Activated CD8-positive, alpha-beta memory T cell treated with anti-CD3 and anti-CD28 coated beads, Interleukin-2, amount 50 U/mL, for 48 hours (primary cell): ENCODE results near the gene PFN3.
A peak's percentile ranks its signal among the peaks of the same experiment; 100 is the strongest.
"Not testable (repeated sequence)": the region's sequence is repeated elsewhere in the genome, so short reads cannot be mapped to it uniquely, and the experiment has no call there.

ENCODE experiments used
- DNase-seq: peaks from one replicate; pipeline ENCODE4 v3.0.0-alpha.2; 2020

The PFN3 gene

GRCh38 chr5:177423671-177424070 is 23.2 kb upstream of the PFN3 start:
- DNase-seq, result no peak

- no peak for DNase-seq
Observed at GRCh38 chr5:177421062-177421798, 20.8 kb upstream of the PFN3 start.

- not testable (repeated sequence) for DNase-seq
Observed at GRCh38 chr5:177420472-177420871, 20.0 kb upstream of the PFN3 start.

- no peak for DNase-seq
Observed at GRCh38 chr5:177419046-177419445, 18.6 kb upstream of the PFN3 start.

GRCh38 chr5:177417081-177417480 is 16.6 kb upstream of the PFN3 start:
- DNase-seq, result not testable (repeated sequence)

GRCh38 chr5:177414481-177414880 is 14.0 kb upstream of the PFN3 start:
- no peak for DNase-seq

GRCh38 chr5:177412603-177413233 is 12.3 kb upstream of the PFN3 start:
- no peak for DNase-seq

GRCh38 chr5:177410575-177410974 is 10.1 kb upstream of the PFN3 start:
- DNase-seq, result no peak

GRCh38 chr5:177409043-177409801 is 8.8 kb upstream of the PFN3 start, which contains the start of gene F12:
Gene F12 (minus strand): TSS chr5:177409564. CDS start chr5:177409527, 37 bp downstream.
- DNase-seq, result no peak

- no peak for DNase-seq
Observed at GRCh38 chr5:177405805-177406204, 5.3 kb upstream of the PFN3 start.

- no peak for DNase-seq
Observed at GRCh38 chr5:177405312-177405711, 4.9 kb upstream of the PFN3 start.

- DNase-seq, result no peak
Observed at GRCh38 chr5:177404641-177405179, 4.2 kb upstream of the PFN3 start.

- DNase-seq, result peak; percentile 91
Observed at GRCh38 chr5:177403792-177404640, 3.6 kb upstream of the PFN3 start.

- DNase-seq, result peak; percentile 76
Observed at GRCh38 chr5:177403102-177403791, 2.8 kb upstream of the PFN3 start.

- DNase-seq, result peak; percentile 82
Observed at GRCh38 chr5:177402271-177403043, 2.0 kb upstream of the PFN3 start.

- no peak for DNase-seq
Observed at GRCh38 chr5:177397875-177398390, 2.5 kb downstream of the PFN3 start.

GRCh38 chr5:177396807-177397206 is 3.7 kb downstream of the PFN3 start:
- DNase-seq, result no peak

GRCh38 chr5:177396078-177396477 is 4.4 kb downstream of the PFN3 start:
- no peak for DNase-seq

- DNase-seq, result no peak
Observed at GRCh38 chr5:177393990-177394389, 6.5 kb downstream of the PFN3 start.

- no peak for DNase-seq
Observed at GRCh38 chr5:177393206-177393765, 7.2 kb downstream of the PFN3 start.
